B cell (primary cell): ENCODE results near the gene NATD1. TPM values are rescaled to one million over a fixed set of nuclear protein-coding genes. Genes with fewer than 3 reads are reported as not detected.

Experiments
- ATAC-seq: fragments of 200-7000 bp; cut with Tn5 transposase; one replicate; pipeline ENCODE4 v1.10.0; 2021; ENCODE audit warnings: low read depth, mild to moderate bottlenecking, moderate number of reproducible peaks, moderate library complexity
- CTCF ChIA-PET: fragments of 350-600 bp; sonication (Branson Sonifier 250); formaldehyde crosslinking; loops from one replicate; lab custom pipeline; 2021; ENCODE audit warnings: antibody characterized with exemption, inconsistent platforms; lab: Charles Lee
- POLR2A ChIA-PET: fragments of 350-600 bp; sonication (Branson Sonifier 250); formaldehyde crosslinking; loops from one replicate; lab custom pipeline; 2021; ENCODE audit warnings: antibody characterized with exemption; lab: Charles Lee
- DNase-seq: peaks from one replicate; pipeline ENCODE4 v3.0.0; 2013
- H2AFZ ChIP-seq: 2 replicates; pipeline ENCODE4 v1.6.1; 2012; ENCODE audit warnings: mild to moderate bottlenecking, low read depth, low read length; ENCODE audit not compliant: insufficient read depth, poor library complexity, severe bottlenecking
- H3K27ac ChIP-seq, 2 donors: 1 replicate in 1 of 2; 2 replicates in 1 of 2; pipeline ENCODE4 v1.5.1; 2012 to 2013; ENCODE audit warnings: low read length in 2 of 2, mild to moderate bottlenecking in 2 of 2, moderate library complexity in 1 of 2
- H3K27me3 ChIP-seq, 4 experiments: fragments of 200-600 bp in 1 of 4; sonication (generic) in 1 of 4; replicated peaks in 1 of 4; 1 replicate in 2 of 4; 2 replicates in 2 of 4; pipeline versions ENCODE4 v1.6.1 to v1.7.0; 2013 to 2016; ENCODE audit warnings: low read length in 3 of 4, mild to moderate bottlenecking in 2 of 4, mixed read lengths in 1 of 4, moderate library complexity in 1 of 4; ENCODE audit not compliant: insufficient read depth in 4 of 4, control insufficient read depth in 3 of 4; ENCODE audit errors: control extremely low read depth in 1 of 4
- H3K36me3 ChIP-seq, 2 experiments: replicated peaks in 1 of 2; 1 replicate in 1 of 2; 2 replicates in 1 of 2; pipeline versions ENCODE4 v1.6.1 to v1.7.1; 2013; ENCODE audit warnings: low read length in 1 of 2; ENCODE audit not compliant: insufficient read depth in 2 of 2, control insufficient read depth in 1 of 2; ENCODE audit errors: control extremely low read depth in 1 of 2, extremely low read depth in 1 of 2
- H3K4me1 ChIP-seq, 2 donors: fragments of 200-600 bp in 1 of 2; sonication (generic) in 1 of 2; 1 replicate in 1 of 2; 2 replicates in 1 of 2; pipeline versions ENCODE4 v1.5.1 to v1.6.1; 2013 to 2017; ENCODE audit warnings: low read length in 2 of 2; ENCODE audit not compliant: control insufficient read depth in 2 of 2, insufficient read depth in 2 of 2
- H3K4me2 ChIP-seq: replicated peaks from 2 replicates; pipeline ENCODE3; 2012; ENCODE audit warnings: mild to moderate bottlenecking, low read depth, low read length; ENCODE audit not compliant: poor library complexity, severe bottlenecking
- H3K4me3 ChIP-seq, 5 experiments: fragments of 200-600 bp in 1 of 5; sonication (generic) in 1 of 5; 1 replicate in 3 of 5; 2 replicates in 2 of 5; pipeline versions ENCODE4 v1.5.1 to v1.7.0; 2011 to 2016; ENCODE audit warnings: low read length in 4 of 5, mild to moderate bottlenecking in 4 of 5, low read depth in 2 of 5, control low read depth in 1 of 5, moderate library complexity in 1 of 5; ENCODE audit not compliant: insufficient read depth in 1 of 5; ENCODE audit errors: control extremely low read depth in 1 of 5, extremely low read depth in 1 of 5
- H3K79me2 ChIP-seq: fragments of 200-600 bp; sonication (generic); one replicate; pipeline ENCODE4 v1.6.0; 2016; ENCODE audit warnings: low read length; ENCODE audit not compliant: control insufficient read depth, insufficient read depth
- H3K9ac ChIP-seq: fragments of 200-600 bp; sonication (generic); 2 replicates; pipeline ENCODE4 v1.6.1; 2017; ENCODE audit warnings: mild to moderate bottlenecking, low read length, moderate library complexity
- H3K9me3 ChIP-seq, 3 donors: one replicate each; pipeline versions ENCODE4 v1.6.1 to v1.7.1; 2013; ENCODE audit warnings: low read length in 2 of 3; ENCODE audit not compliant: control insufficient read depth in 2 of 3, insufficient read depth in 1 of 3; ENCODE audit errors: control extremely low read depth in 1 of 3
- H4K20me1 ChIP-seq: 2 replicates; pipeline ENCODE4 v1.6.0; 2012; ENCODE audit warnings: mild to moderate bottlenecking, low read length; ENCODE audit not compliant: insufficient read depth, control insufficient read depth, poor library complexity, severe bottlenecking
- H3K27ac Mint-ChIP-seq: one replicate; pipeline ENCODE4 v1.8.0; 2021; ENCODE audit warnings: mixed read lengths
- H3K27me3 Mint-ChIP-seq: one replicate; pipeline ENCODE4 v1.8.0; 2021; ENCODE audit warnings: mixed read lengths
- H3K4me1 Mint-ChIP-seq: one replicate; pipeline ENCODE4 v1.8.0; 2021; ENCODE audit warnings: mixed read lengths
- H3K4me3 Mint-ChIP-seq: one replicate; pipeline ENCODE4 v1.8.0; 2021; ENCODE audit warnings: mixed read lengths
- H3K9me3 Mint-ChIP-seq: one replicate; pipeline ENCODE4 v1.8.0; 2022; ENCODE audit warnings: mixed read lengths; ENCODE audit not compliant: insufficient read depth
- EZH2 ChIP-seq: IDR thresholded peaks from 2 replicates; pipeline ENCODE4 v1.6.1; 2012; ENCODE audit warnings: borderline replicate concordance, low read depth, mild to moderate bottlenecking, moderate library complexity, low read length; ENCODE audit not compliant: insufficient read depth, poor library complexity, severe bottlenecking
- WGBS: methylation state at CpG from one replicate; pipeline ENCODE4 v1.1.5; 2013; ENCODE audit warnings: missing lambda C conversion rate; ENCODE audit not compliant: insufficient coverage; 5-methylcytosine and 5-hydroxymethylcytosine counted together
- intact Hi-C: fragments of 100-400 bp; cut with micrococcal nuclease; formaldehyde crosslinking; loops from one replicate; pipeline ENCODE4 v1.10.0; 2022
- polyA plus RNA-seq: library from polyadenylated mRNA; depleted of rRNA; stranded (reverse); fragments of >200 nt; gene quantifications from 2 replicates; pipeline ENCODE4 v1.2.3, GENCODE V29; 2012
- total RNA-seq, 2 donors: library from RNA; stranded (reverse); fragments of 120-200 nt in 1 of 2; gene quantifications; 1 replicate in 1 of 2; 2 replicates in 1 of 2; pipeline versions ENCODE4 v1.2.3 to v1.2.4, GENCODE V29; 2013 to 2022
- TF ChIP-seq, protein P1 (sequence below): fragments of 200-600 bp; IDR thresholded peaks from one replicate; pipeline ENCODE4 v1.8.0; 2022; ENCODE audit warnings: antibody characterized with exemption, mild to moderate bottlenecking

The NATD1 gene
- total and polyA plus RNA-seq, 2 donors (not counting 1 experiment from before 2014, with no cell fraction given), result 2.0 to 6.7 TPM

- Mint-ChIP-seq H3K27me3 (no peaks in the 10 kb centered on the region), H3K4me3 (no peak overlapping the region), H3K9me3 (no peaks in the 10 kb centered on the region), H3K4me1 (peaks cover 25% of the 10 kb centered on the region), H3K27ac (no peak overlapping the region)
- Histone ChIP-seq H3K79me2 (no peaks in the 10 kb centered on the region), H3K9me3 (peaks cover 0 to 2% (median 0%) of the 10 kb centered on the region in 3 donors), H3K27me3 (no peaks in the 10 kb centered on the region), H3K27ac (no peak overlapping the region), H3K4me3 (no peak overlapping the region), H4K20me1 (no peaks in the 10 kb centered on the region), H2AFZ (no peak overlapping the region), H3K36me3 (no peaks in the 10 kb centered on the region), H3K9ac (no peak overlapping the region), H3K4me2 (no peak overlapping the region), H3K4me1 (peaks cover 11 to 28% of the 10 kb centered on the region in 2 donors)
- 91% methylated on average over 12 of the region's 12 CpGs for WGBS
- intact Hi-C loops, result no loop called here
- CTCF ChIA-PET, result interaction anchor here (0.9 to 1.5 kb wide), 5 partner anchors 10 to 264 kb away, joined by 3 to 5 read pairs (median 3); no protein-coding TSS in a partner anchor
- no peak for ATAC-seq
- POLR2A ChIA-PET, result no interaction called here
- TF ChIP-seq, protein P1, sequence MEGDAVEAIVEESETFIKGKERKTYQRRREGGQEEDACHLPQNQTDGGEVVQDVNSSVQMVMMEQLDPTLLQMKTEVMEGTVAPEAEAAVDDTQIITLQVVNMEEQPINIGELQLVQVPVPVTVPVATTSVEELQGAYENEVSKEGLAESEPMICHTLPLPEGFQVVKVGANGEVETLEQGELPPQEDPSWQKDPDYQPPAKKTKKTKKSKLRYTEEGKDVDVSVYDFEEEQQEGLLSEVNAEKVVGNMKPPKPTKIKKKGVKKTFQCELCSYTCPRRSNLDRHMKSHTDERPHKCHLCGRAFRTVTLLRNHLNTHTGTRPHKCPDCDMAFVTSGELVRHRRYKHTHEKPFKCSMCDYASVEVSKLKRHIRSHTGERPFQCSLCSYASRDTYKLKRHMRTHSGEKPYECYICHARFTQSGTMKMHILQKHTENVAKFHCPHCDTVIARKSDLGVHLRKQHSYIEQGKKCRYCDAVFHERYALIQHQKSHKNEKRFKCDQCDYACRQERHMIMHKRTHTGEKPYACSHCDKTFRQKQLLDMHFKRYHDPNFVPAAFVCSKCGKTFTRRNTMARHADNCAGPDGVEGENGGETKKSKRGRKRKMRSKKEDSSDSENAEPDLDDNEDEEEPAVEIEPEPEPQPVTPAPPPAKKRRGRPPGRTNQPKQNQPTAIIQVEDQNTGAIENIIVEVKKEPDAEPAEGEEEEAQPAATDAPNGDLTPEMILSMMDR, result no peak
- TF ChIP-seq EZH2, result no peak
- no peak for DNase-seq
Observed at GRCh38 chr17:21249086-21249795, 4.0 kb downstream of the NATD1 start.

DNA sequence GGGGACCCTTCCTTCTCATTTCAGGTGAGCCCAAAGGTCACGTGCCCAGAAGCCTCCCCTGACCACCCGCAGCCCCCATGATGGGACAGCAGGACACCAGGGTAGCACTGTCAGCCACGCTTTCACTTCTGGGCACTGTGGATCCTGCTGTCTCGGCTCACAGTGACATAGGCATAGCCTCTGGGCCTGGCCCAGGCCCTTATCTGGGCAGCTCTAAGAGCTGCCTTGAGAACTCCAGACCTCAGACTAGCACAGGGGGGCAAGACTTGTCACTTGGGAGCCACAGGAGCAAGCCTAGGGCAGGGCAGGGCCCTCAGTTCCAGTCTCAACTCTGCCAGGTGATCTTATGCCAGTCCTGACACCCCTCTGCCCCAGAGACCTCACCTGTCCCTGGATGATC, 4.7 kb downstream of the NATD1 start:
- Histone ChIP-seq H3K27me3 (no peaks in the 10 kb centered on the region), H3K9ac (no peak overlapping the region), H2AFZ (no peak overlapping the region), H3K4me2 (no peak overlapping the region), H4K20me1 (no peaks in the 10 kb centered on the region), H3K79me2 (no peaks in the 10 kb centered on the region), H3K36me3 (peaks cover 0 to under 1% of the 10 kb centered on the region in 2 experiments), H3K27ac (no peak overlapping the region), H3K9me3 (peaks cover 0 to 2% (median 0%) of the 10 kb centered on the region in 3 donors), H3K4me1 (peaks cover 4 to 22% of the 10 kb centered on the region in 2 donors), H3K4me3 (no peak overlapping the region)
- Mint-ChIP-seq H3K9me3 (no peaks in the 10 kb centered on the region), H3K4me1 (peaks cover 18% of the 10 kb centered on the region), H3K4me3 (no peak overlapping the region), H3K27ac (no peak overlapping the region), H3K27me3 (no peaks in the 10 kb centered on the region)
- ChIA-PET CTCF (interaction anchor here (1.0 to 1.1 kb wide), 3 partner anchors 33 to 264 kb away, joined by 3 read pairs; no protein-coding TSS in a partner anchor), POLR2A (no interaction called here)
- ATAC-seq (no peak), DNase-seq (no peak)
- 92% methylated on average over 4 of the region's 4 CpGs for WGBS
- intact Hi-C loops, result no loop called here
- TF ChIP-seq EZH2, result no peak
- TF ChIP-seq, protein P1, result no peak
